Muscle of leg (tissue), 11 donors: ENCODE results near the gene SH2B2. TPM values are rescaled to one million over a fixed set of nuclear protein-coding genes. Genes with fewer than 3 reads are reported as not detected.

Experiments used
- DNase-seq: peaks from one replicate; pipeline ENCODE4 v3.0.0; 2013
- H3K27ac ChIP-seq: one replicate; pipeline ENCODE4 v1.5.1; 2013; ENCODE audit warnings: mild to moderate bottlenecking, low read length, control low read depth
- H3K27me3 ChIP-seq: one replicate; pipeline ENCODE4 v1.6.1; 2013; ENCODE audit warnings: low read length; ENCODE audit not compliant: control insufficient read depth, insufficient read depth
- H3K36me3 ChIP-seq: one replicate; pipeline ENCODE4 v1.6.1; 2013; ENCODE audit warnings: low read length; ENCODE audit not compliant: control insufficient read depth, insufficient read depth
- H3K4me1 ChIP-seq: one replicate; pipeline ENCODE4 v1.6.1; 2013; ENCODE audit warnings: low read length; ENCODE audit not compliant: control insufficient read depth, insufficient read depth
- H3K4me3 ChIP-seq: one replicate; pipeline ENCODE4 v1.5.1; 2013; ENCODE audit warnings: low read length, control low read depth
- H3K9me3 ChIP-seq: replicated peaks from 2 replicates; pipeline ENCODE4 v1.6.1; 2013; ENCODE audit warnings: low read depth, low read length; ENCODE audit not compliant: control insufficient read depth
- WGBS: methylation state at CpG from one replicate; pipeline ENCODE4 v1.1.5; 2013; ENCODE audit warnings: missing lambda C conversion rate; ENCODE audit not compliant: insufficient coverage; 5-methylcytosine and 5-hydroxymethylcytosine counted together
- polyA plus RNA-seq, 8 donors: library from polyadenylated mRNA; unstranded; fragments of 120-200 nt; gene quantifications; one replicate each; pipeline versions ENCODE4 v1.2.1 to v1.2.3, GENCODE V29; 2013; ENCODE audit warnings: inconsistent platforms in 1 of 8, low replicate concordance in 1 of 8; ENCODE audit not compliant: insufficient read length in 8 of 8, insufficient read depth in 1 of 8
- total RNA-seq: library from RNA; stranded (reverse); fragments of 120-200 nt; gene quantifications from one replicate; pipeline ENCODE4 v1.2.4, GENCODE V29; 2013

SH2B2 gene
- total and polyA plus RNA-seq, 9 donors, result 4.4 to 16.4 (median 13.0) TPM

DNA sequence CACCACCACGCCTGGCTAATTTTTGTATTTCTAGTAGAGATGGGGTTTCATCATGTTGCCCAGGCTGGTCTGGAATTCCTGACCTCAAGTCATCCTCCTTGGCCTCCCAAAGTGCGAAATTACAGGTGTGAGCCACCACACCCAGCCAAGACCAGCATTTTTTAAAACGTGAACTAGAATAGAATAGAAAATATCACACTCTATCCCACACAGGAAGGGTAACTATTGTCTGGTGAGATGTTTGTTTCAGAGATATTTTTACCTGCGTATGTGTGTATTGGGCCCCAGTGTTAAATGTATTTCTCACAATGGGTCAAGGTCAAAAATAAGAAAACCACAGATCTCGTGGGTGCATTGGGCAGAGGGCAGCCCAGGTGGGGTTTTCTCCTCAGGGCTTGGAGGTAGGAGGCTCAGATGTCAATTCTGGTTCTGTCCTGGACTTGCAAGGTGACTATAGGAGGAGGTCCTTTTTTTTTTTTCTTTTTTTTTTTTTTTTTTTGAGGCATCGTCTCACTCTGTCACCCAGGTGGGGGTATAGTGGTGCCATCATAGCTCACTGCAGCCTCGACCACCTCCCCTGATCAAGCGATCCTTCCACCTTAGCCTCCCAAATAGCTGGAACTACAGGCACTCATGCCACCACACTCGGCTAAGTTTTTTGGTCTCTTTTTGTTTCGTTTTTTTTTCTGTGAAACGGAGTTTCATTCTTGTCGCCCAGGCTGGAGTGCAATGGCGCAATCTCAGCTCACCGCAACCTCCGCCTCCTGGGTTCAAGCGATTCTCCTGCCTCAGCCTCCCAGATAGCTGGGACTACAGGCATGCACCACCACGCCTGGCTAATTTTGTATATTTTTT is 19.0 kb downstream of the SH2B2 start:
- peak overlapping the region; percentile 2 for H3K27ac ChIP-seq
- H3K9me3 ChIP-seq, result no peaks in the 10 kb centered on the region
- H3K27me3 ChIP-seq, result peaks cover 3% of the 10 kb centered on the region
- H3K36me3 ChIP-seq, result peaks cover 27% of the 10 kb centered on the region
- peaks cover 55% of the 10 kb centered on the region for H3K4me1 ChIP-seq
- 91% methylated on average over 7 of the region's 17 CpGs for WGBS
- no peak overlapping the region for H3K4me3 ChIP-seq
- no peak for DNase-seq

DNA sequence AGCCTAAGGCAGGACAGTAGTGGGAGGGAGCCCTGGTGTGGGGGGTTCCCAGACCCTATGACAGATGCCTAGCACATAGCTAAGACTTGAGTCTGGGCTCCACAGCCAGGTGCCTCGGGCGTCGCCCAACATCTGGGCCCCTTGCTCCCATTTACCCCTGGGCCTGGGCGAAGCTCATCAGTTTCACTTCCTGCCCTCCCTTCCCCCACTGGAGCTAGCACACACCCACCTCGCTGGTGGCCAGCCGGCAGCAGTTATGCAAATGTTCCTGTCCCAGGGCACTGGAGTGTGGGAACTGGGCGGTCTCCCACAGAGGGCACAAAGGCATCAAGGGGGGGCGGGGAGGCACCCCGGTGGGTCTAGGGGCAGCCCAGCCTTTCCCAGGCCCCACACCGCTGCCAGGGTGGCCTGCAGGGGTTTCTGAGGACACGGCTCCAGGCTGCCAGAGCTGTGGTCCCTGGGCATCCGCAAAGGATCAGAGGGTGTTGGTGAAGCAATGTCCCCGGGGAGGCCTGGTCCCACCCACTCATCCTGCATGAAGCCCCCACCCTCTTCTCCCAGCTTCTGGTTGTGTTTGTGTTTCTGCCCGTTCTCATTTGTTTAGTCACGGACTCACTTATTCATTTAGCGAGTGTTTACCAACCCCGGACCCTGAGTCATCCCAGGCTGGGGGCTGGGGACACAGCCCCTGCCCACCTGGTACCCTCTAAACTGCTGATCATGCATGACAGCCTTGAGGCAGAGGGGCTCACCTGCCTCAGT is 20.4 kb downstream of the SH2B2 start:
- Histone ChIP-seq H3K9me3 (no peaks in the 10 kb centered on the region), H3K36me3 (peaks cover 31% of the 10 kb centered on the region), H3K27me3 (no peaks in the 10 kb centered on the region), H3K27ac (peak overlapping the region; percentile 65), H3K4me1 (peaks cover 49% of the 10 kb centered on the region), H3K4me3 (no peak overlapping the region)
- DNase-seq, result peak; percentile 70
- 38% methylated on average over 14 of the region's 17 CpGs for WGBS

DNA sequence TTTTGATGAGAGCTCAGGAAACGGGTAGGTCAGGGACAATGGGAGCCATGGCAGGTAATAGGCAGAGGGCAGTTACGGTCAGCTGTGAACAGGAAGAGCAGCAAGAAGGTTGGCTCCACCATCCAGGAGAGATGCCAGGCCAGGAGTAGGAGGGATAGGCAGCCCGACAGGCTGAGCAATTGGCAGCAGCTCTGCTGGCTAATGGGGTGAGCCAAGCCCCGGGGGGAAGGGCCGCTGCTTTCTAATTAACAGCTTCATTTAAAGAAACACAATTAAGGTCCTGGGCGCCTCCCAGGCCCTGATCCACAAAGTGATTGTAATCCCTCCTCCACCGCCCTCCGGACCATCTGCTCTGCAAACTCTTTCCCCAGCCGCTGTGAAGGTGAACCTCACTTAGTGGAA is 23.7 kb downstream of the SH2B2 start:
- Histone ChIP-seq H3K27me3 (no peaks in the 10 kb centered on the region), H3K9me3 (no peaks in the 10 kb centered on the region), H3K4me3 (no peak overlapping the region), H3K27ac (no peak overlapping the region), H3K4me1 (peaks cover 16% of the 10 kb centered on the region), H3K36me3 (peaks cover 44% of the 10 kb centered on the region)
- no peak for DNase-seq
- 78% methylated on average over 6 of the region's 9 CpGs for WGBS

DNA sequence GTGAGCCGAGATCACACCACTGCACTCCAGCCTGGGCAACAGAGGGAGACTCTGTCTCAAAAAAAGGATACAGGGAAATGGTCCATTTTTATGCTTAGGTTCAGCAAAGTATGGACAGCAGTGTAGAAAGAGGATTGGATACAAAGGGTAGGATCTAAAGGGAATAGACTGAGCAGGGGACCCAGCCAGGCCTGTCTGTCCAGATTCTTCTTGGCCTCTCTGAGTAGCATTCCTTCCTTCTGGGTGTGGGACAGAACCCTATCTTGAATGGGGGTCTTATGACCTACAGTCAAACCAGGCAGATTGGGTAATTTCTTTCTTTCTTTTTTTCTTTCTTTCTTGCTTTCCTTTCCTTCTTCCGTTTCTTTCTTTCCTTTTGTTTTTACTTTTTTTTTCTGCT is 25.6 kb downstream of the SH2B2 start:
- no peak for DNase-seq
- no peaks in the 10 kb centered on the region for H3K27me3 ChIP-seq
- H3K4me1 ChIP-seq, result peaks cover 4% of the 10 kb centered on the region
- no peak overlapping the region for H3K27ac ChIP-seq
- H3K4me3 ChIP-seq, result no peak overlapping the region
- H3K36me3 ChIP-seq, result peaks cover 46% of the 10 kb centered on the region
- no peaks in the 10 kb centered on the region for H3K9me3 ChIP-seq
- WGBS, result 83% methylated on average over 1 of the region's 2 CpGs

DNA sequence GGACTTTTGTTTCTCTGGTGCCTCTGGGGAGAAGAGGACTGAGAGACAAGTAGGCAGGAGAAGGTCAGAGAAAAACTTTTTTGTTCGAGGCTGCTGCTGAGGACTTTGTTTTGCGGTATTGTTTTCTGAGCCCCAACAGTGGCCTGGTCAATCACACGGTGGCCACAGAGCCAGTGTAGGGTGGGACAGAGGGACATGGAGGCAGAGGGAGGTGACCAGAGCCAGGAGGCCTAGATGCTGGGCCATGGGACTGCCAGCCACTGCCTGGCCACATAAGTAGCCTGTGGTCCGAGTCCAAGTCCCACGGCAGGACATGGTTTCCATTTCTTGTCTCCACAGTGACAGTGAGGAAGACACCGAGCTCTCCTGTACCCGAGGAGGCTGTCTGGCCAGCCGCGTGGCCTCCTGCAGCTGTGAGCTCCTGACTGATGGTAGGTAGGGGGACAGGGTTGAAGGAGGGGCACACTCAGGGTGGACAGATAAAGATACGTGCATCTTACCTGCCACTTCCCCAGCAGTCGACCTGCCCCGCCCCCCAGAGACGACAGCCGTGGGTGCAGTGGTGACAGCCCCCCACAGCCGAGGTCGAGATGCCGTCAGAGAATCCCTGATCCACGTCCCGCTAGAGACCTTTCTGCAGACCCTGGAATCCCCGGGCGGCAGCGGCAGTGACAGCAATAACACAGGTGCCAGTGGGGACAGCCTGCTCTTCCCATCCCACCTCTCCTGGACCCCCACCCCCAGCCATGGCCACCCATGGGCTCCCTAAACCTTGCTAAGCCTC is 27.5 kb downstream of the SH2B2 start:
- WGBS, result 84% methylated on average over 17 of the region's 22 CpGs
- DNase-seq, result no peak
- Histone ChIP-seq H3K4me1 (no peaks in the 10 kb centered on the region), H3K4me3 (no peak overlapping the region), H3K27ac (no peak overlapping the region), H3K27me3 (no peaks in the 10 kb centered on the region), H3K9me3 (no peaks in the 10 kb centered on the region), H3K36me3 (peaks cover 38% of the 10 kb centered on the region)

DNA sequence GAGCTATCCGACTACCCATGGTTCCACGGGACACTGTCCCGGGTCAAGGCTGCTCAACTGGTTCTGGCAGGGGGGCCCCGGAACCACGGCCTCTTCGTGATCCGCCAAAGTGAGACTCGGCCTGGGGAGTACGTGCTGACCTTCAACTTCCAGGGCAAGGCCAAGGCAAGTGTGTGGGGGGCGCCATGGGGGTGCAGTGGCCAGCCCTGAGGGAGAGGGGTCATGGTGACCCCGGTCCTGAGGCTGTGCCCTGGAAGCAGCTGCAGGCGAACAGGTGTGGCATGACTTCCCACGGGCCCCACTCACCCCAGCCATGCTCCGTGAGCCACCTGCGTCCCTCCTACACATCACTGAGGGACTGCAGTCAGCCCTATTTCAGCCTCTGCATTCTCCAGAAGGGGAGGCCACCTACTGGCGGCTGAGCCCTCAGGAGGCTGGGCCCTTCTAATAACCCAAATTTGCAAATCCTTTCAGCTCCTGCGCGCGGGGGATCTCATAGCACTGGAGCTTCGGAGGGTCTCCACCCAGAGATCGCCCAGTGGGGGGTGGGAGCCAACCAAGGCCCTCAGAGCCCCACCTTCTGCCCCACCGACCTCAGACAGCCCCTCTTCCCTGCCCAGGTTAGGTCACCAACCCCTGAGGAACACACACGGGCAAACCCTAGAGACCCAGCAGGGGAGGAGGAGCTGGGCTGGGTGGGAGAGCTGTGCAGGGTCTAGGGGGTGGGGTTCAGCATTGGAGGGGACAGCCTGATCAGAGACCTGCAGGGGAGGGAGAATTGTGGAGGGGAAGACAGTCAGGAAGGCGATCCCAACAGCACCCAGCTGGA is 30.8 kb downstream of the SH2B2 start:
- no peaks in the 10 kb centered on the region for H3K27me3 ChIP-seq
- WGBS, result 75% methylated on average over 11 of the region's 24 CpGs
- no peak for DNase-seq
- H3K4me1 ChIP-seq, result peaks cover 7% of the 10 kb centered on the region
- no peak overlapping the region for H3K27ac ChIP-seq
- peaks cover 38% of the 10 kb centered on the region for H3K36me3 ChIP-seq
- no peaks in the 10 kb centered on the region for H3K9me3 ChIP-seq
- no peak overlapping the region for H3K4me3 ChIP-seq

DNA sequence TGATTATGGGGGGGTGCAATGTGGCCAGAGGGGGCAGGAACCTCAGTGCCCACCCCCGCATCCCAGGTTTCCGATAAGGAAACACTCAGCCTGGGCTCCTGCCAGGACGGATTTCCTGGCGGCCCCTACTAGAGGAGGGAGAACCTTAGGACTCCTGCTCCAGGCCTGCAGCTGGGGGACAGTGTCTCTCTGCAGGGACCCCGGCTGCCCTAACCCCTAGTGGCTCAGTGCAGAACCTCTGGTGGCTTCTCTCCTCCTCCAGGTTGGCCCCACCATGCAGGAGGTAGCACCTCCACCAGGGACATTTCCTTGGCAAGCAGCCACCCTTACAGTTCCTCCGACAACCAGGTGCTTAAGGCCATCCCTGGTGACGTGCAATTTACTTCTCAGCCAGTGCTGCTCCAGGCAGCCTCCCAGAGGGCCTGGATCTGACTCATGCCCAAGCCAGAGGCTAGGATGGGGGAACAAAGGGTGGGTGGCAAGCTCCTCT is 31.9 kb downstream of the SH2B2 start:
- no peak overlapping the region for H3K27ac ChIP-seq

DNA sequence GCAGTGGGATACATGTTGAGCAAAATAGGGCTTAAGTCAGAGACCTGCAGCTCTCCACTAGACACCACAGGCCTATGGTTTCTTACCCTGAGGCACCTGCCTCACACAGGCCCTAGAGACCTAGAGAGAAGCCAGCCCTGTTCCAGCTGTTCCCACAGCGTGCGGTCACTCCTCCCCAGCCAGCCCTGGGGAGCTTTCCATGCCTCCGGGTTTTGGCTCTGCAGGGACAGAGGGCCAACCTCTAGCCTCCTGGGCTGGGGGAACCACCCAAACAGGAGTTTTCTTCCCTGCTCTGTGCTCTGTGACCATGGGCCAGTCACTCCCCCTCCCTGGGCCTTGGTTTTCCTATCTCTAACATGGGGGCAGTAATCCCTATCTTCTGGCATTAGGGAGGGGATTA is 33.0 kb downstream of the SH2B2 start:
- Histone ChIP-seq H3K4me3 (no peak overlapping the region), H3K36me3 (peaks cover 30% of the 10 kb centered on the region), H3K27ac (no peak overlapping the region), H3K4me1 (peaks cover 7% of the 10 kb centered on the region), H3K27me3 (no peaks in the 10 kb centered on the region), H3K9me3 (no peaks in the 10 kb centered on the region)
- DNase-seq, result no peak
- 70% methylated on average over 3 of the region's 3 CpGs for WGBS

More for the DNA sequence above, 31.9 kb downstream of the SH2B2 start:
- Histone ChIP-seq H3K9me3 (no peaks in the 10 kb centered on the region), H3K4me1 (peaks cover 7% of the 10 kb centered on the region), H3K27me3 (no peaks in the 10 kb centered on the region), H3K4me3 (no peak overlapping the region), H3K36me3 (peaks cover 40% of the 10 kb centered on the region)
- peak; percentile 28 for DNase-seq
- WGBS, result 65% methylated on average over 4 of the region's 7 CpGs

DNA sequence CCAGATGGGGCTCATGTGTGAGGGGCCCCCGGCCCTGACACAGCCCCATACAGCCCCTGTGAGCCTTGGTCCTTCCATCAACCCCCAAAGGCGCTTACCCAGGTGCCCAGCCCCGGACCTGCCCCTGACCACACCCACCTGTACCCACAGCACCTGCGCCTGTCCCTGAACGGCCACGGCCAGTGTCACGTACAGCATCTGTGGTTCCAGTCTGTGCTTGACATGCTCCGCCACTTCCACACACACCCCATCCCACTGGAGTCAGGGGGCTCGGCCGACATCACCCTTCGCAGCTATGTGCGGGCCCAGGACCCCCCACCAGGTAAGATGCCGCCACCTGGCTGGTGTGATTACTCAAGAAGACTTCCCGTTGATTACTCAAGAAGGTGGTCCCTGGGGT is 33.5 kb downstream of the SH2B2 start:
- Histone ChIP-seq H3K9me3 (no peaks in the 10 kb centered on the region), H3K27me3 (no peaks in the 10 kb centered on the region), H3K4me3 (no peak overlapping the region), H3K27ac (no peak overlapping the region), H3K36me3 (peaks cover 27% of the 10 kb centered on the region), H3K4me1 (peaks cover 7% of the 10 kb centered on the region)
- no peak for DNase-seq
- 86% methylated on average over 14 of the region's 14 CpGs for WGBS
